Fibroblast of lung (primary cell): ENCODE measurements around the gene PCSK9.

ENCODE experiments used
- CTCF ChIP-seq, 2 donors: IDR thresholded peaks in 1 of 2; conservative IDR thresholded peaks in 1 of 2; 1 replicate in 1 of 2; 2 replicates in 1 of 2; pipeline ENCODE4 v1.5.1; 2011 to 2012; ENCODE audit warnings: low read length in 2 of 2, control low read depth in 1 of 2, inconsistent platforms in 1 of 2, low read depth in 1 of 2, mild to moderate bottlenecking in 1 of 2
- EZH2 ChIP-seq: IDR thresholded peaks from 2 replicates; pipeline ENCODE4 v1.5.1; 2012; ENCODE audit warnings: low read length, control low read depth, mild to moderate bottlenecking; ENCODE audit errors: missing control alignments

- no peak for TF ChIP-seq CTCF (conservative IDR thresholded peaks at IDR 0.05 in 1 of 2, IDR thresholded peaks at IDR 0.05 in 1 of 2; ENCODE audit: low read depth in 1 of 2, low read length in 2 of 2)
- TF ChIP-seq EZH2, result no peak
These were observed 15.0 kb downstream of the PCSK9 start for GRCh38 chr1:55054396-55054795.
